Stomach (tissue), 4 donors: ENCODE results near the gene ZBTB22.

Experiments
- POLR2A ChIP-seq, 4 donors: fragments of 450-650 bp; IDR thresholded peaks; one replicate each; pipeline ENCODE4 v1.6.1; 2016; ENCODE audit warnings: antibody characterized with exemption in 4 of 4, control low read depth in 2 of 4, mild to moderate bottlenecking in 1 of 4, moderate library complexity in 1 of 4
- POLR2AphosphoS5 ChIP-seq, 3 donors: sonication (generic); formaldehyde crosslinking; IDR thresholded peaks; one replicate each; pipeline ENCODE4 v1.6.1; 2016; ENCODE audit warnings: antibody characterized with exemption in 3 of 3
- TF ChIP-seq, protein P1 (sequence below), 7 experiments: fragments of 450-650 bp in 4 of 7; fragments of 200-600 bp in 3 of 7; sonication (generic) in 3 of 7; IDR thresholded peaks; one replicate each; pipeline ENCODE4 v1.5.1; 2016 to 2019; ENCODE audit warnings: antibody characterized with exemption in 7 of 7, control low read depth in 2 of 7, mild to moderate bottlenecking in 1 of 7

GRCh38 chr6:33294086-33294823 is 23.3 kb downstream of the ZBTB22 start:
- no peak for TF ChIP-seq POLR2A (IDR thresholded peaks at IDR 0.05)
- TF ChIP-seq, protein P1, sequence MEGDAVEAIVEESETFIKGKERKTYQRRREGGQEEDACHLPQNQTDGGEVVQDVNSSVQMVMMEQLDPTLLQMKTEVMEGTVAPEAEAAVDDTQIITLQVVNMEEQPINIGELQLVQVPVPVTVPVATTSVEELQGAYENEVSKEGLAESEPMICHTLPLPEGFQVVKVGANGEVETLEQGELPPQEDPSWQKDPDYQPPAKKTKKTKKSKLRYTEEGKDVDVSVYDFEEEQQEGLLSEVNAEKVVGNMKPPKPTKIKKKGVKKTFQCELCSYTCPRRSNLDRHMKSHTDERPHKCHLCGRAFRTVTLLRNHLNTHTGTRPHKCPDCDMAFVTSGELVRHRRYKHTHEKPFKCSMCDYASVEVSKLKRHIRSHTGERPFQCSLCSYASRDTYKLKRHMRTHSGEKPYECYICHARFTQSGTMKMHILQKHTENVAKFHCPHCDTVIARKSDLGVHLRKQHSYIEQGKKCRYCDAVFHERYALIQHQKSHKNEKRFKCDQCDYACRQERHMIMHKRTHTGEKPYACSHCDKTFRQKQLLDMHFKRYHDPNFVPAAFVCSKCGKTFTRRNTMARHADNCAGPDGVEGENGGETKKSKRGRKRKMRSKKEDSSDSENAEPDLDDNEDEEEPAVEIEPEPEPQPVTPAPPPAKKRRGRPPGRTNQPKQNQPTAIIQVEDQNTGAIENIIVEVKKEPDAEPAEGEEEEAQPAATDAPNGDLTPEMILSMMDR (IDR thresholded peaks at IDR 0.05) = no peak
- TF ChIP-seq POLR2AphosphoS5 (IDR thresholded peaks at IDR 0.05) = no peak
